CD4-positive, alpha-beta T cell treated with Interleukin-2 at 100 ng/mL for 4 hours (primary cell): ENCODE measurements around the gene KLC3.
"Not testable (repeated sequence)": the region's sequence is repeated elsewhere in the genome, so short reads cannot be mapped to it uniquely, and the experiment has no call there.

ENCODE experiments used
- DNase-seq: peaks from one replicate; pipeline ENCODE4 v3.0.0-alpha.2; 2020; ENCODE audit warnings: low spot score

The KLC3 gene

DNA sequence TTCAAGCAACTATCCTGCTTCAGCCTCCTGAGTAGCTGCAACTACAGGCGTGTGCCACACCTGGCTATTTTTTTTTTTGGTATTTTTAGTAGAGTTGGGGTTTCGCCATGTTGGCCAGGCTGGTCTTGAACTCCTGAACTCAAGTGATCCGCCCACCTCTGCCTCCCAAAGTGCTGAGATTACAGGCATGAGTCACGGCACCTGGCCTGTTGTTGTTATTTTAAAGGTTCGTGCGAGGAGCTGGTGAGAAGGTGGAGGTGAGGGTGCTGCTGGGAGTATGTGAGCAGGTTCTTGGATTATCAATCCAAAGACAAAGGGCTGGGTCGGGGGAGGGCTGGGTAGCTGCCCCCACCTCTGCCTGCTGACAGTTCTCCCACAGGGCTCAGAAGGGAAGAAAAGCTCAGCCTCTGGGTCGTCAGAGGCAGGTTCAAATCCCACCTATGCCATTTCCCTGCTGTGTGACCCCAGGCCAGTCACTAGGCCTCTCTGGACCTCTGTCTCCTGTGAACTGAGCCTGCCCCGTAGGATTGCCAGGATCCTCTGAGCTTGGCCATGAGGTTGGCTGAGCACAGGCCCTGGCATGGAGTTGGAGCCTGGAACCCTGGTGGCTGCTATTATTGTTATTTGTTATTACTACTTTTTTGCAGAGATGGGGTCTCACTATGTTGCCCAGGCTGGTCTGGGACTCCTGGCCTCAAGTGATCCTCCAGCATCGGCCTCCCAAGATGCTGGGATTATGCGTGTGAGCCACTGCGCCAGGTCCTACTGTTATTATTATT is 19.4 kb upstream of the KLC3 start:
- DNase-seq, result no peak

DNA sequence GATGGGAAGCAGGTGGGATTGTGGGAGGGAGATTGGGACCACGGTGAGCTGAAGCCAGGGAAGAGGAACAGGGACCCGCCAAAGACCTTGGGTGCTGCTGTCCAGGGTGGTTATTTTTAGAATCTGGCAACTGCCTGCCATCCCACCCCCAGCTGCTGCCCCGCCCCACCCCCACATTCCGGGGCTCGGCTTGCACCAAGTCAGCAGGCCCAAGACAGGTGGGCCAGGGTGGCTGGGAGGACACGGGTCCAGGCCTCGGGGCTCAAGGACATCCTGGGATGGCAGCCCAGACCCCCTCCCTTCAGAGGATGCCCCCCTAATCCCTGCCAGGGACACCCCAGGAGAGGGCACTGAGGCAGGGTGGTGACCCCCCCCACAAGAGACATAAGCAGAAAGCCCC is 18.7 kb upstream of the KLC3 start:
- DNase-seq, result no peak

DNA sequence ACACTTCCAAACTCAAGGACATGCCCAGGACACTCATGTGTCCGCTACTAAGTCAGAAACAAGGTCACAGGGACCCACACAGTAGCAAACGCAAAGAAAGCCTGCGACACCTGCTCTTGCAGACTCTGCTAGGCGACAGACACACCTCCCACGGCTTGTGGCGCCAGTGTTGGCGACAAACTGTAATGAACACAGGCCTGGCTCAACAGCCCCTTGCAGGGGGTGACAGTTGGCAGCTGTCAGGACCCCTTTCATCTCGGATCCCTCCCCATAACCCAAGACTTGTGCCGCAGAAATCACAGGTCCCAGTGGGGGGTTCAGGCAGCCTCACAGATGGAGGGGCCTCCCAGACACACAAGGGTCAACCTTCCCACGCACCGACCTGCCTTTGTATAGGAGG is 18.2 kb upstream of the KLC3 start:
- DNase-seq, result no peak

DNA sequence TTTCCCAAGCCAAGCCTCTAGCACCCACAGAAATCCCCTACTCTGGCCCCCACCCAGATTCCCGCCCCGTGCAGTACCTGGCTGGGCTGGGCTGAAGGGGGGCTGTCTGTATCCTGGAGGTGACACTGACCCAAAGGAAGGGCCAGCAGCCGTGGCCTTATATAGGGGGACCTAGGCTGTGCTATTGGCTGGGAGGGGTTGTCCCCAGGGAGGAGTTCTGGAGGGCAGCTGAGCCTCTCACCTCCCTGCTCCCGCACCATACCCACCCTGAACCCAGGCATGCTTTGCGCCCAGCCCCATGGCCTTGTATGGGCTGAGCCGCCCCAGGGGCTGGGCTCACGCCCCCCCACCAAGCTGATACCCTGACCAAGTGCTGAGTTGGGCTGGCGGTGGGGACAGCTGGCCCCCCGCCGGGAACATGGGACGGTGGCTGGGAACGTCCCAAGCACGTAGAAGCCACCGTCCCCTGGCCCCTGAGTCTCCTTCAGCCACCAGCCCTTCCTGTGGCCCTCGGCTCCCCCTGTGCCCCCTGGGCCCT is 17.7 kb upstream of the KLC3 start, which contains the start of gene CKM:
CKM (minus strand) TSS at position 132 of the 538 bp plus-strand sequence. CDS start 3,162 bp downstream, outside the sequence.
- no peak for DNase-seq

DNA sequence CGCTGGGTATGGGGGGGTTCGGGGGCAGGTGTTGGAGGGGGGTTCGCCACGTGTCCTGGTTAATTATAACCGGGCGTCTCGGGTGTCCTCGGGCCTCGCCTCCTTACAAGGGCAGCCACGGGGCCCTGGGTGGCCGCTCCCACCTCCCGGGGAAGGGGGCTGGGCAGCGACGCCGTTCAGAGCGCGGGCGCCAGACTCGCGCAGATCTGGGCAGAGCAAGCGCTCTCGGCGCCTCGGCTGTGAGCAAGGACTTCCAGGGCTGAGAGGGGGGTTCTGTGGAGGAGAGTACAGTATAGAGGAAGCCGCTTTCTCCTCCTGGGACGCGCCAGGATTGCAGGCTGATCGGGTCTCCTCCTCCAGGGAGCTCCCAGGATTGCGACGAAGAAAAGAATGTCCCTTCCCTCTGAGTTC is 16.9 kb upstream of the KLC3 start:
- DNase-seq, result no peak

DNA sequence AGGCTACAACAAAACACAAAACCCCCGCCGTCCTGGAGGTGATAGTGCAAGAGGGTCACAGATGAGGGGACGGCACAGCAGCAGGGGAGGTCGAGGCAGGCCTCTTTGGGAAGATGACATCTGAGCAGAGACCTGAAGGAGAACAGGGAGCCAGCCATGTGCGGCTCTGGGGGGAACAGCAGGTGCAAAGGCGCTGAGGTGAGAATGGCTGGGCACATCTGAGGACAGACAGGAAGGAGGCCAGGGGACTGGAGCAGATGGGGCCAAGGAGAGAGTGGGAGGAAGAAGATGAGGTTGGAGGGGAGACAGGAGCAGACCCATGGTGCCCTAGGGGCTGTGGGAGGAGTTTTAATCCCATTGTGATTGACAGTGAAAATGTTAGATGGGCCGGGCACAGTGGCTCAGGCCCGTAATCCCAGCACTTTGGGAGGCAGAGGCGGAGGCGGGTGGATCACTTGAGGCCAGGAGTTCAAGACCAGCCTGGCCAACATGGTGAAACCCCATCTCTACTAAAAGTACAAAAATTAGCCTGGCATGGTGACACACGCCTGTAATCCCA is 16.1 kb upstream of the KLC3 start:
- DNase-seq, result no peak

DNA sequence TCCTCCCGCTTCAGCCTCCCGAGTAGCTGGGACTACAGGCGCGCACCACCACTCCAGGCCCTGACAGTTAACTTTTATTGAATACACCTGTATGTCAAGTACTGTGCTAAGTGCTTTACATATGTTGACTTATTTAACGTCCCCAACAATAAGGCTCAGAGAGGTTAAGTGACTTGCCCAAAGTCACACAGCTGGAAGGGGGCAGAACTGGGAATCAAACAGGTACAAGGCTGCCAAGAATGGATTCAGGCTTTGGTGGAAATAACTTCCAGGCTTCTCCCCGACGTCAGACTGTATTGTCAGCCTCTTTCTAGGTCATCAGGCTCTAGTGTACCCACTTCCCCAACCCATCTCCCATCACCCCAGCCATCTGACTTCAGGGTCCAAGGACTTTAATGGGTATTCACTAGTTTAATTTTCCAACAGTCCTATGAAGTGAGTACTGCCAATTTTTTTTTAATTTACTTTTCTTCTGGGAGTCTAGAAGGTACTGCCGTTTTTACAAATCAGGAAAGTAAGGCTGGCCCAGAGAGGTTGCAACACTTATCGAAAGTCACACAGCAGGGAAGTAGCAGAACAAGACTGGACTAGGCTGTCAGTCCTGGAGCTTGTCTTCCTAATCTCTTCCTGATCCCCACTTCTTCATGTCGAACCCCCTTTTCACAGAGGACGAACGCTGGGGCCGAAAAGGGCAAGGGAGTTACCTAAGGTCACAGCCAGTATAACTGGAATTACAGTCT is 13.0 kb upstream of the KLC3 start:
- no peak for DNase-seq

DNA sequence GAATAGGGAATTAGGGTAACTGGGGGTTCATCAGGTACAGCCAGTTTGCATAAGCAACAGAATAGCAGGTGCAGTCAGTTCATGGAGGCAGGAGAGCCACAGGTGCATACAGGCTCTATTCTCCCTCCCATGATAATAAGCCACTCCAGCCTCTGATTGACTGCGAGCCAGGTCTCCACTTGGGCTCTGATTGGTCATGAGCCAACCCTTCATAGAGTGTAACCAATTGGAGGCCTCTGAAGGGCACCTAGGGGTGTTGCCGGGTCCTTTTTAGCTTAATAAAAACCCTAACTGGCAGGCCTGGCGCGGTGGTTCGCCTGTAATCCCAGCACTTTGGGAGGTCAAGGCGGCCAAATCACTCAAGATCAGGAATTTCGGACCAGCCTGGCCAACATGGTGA is 9.1 kb upstream of the KLC3 start:
- DNase-seq, result no peak

DNA sequence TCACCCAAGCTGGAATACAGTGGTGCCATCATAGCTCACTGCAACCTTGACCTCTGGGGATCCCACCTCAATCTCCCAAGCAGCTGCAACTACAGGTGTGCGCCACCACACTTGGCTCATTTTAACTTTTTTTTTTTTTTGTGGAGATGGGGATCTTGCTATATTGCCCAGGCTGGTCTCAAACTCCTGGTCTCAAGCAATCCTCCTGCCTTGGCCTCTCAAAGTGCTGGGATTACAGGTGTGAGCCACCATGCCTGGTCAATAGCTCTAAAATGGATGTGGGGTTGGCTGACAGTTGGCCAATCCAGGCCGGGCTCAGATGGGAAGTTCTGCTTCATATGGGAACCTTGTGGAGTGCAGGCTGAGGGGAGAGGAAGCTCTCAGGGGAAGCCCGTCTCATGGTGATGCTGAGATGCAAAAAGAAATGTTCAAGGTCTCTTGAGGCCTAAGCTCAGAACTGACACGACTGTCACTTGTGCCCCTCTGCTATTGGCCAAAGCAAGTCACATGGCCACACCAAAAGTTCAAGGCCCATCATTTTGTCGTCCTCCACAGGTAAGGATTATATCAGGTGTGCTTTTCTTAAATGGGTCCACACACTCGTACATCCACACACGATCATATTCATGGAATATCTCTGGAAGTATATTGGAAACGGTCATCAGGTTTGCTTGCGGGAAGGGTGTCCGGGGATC is 6.8 kb upstream of the KLC3 start:
- DNase-seq, result no peak

DNA sequence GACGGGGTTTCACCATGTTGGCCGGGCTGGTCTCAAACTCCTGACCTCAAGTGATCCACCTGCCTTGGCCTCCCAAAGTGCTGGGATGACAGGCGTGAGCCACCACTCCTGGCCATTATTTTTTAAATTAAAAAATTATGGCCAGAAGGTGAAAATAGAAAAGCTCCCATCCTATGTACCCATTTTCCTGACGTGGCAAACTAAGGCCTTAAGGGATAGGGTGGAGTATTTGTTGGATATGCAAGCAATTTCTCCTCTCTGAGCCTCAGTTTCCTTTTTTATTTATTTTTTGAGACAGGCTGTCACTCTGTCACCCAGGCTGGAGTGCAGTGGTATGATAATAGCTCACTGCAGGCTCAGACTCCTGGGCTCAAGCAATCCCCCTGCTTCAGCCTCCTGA is 5.7 kb upstream of the KLC3 start:
- DNase-seq, result not testable (repeated sequence)

DNA sequence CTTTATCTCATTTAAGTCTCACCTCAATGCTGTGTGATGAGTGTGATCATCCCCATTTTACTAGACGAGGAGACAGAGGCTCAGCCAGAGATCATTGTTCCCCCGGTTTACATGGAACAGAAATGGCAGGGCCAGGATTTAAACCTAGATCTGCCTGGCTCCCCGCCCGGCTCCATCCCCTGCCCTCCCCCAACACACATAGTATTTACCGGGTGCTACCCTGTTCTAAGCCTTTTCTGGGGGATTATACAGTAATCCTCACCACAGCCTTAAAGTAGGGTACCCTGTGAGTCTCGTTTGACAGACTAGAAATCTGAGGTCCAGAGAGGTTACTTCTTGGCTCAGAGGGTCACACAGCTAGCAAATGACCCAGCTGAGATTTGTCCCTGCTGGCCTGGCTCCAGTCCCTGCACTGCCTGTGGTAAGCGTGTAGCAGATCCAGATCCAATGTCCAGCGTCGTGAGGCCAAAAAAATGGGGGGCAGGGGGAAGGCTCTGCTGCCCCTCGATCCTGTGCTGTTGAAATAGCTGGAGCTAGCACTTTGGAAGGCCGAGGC is 3.8 kb upstream of the KLC3 start:
- no peak for DNase-seq

DNA sequence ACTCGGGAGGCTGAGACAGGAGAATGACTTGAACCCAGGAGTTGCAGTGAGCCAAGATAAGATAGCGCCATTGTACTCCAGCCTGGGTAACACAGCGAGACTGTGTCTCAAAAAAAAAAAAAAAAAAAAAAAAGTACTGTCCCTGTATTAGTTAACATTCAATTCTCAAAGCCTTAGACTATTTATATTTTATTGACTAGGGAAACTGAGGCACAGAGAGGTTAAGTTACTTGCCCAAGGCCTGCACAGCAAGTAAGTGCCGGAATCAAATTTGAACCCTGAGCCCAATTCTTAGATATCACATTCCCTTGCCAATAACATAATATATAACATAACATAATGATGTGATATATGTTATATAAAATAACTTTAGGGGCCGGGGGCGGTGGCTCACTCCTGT is 921 bp upstream of the KLC3 start:
- DNase-seq, result no peak

DNA sequence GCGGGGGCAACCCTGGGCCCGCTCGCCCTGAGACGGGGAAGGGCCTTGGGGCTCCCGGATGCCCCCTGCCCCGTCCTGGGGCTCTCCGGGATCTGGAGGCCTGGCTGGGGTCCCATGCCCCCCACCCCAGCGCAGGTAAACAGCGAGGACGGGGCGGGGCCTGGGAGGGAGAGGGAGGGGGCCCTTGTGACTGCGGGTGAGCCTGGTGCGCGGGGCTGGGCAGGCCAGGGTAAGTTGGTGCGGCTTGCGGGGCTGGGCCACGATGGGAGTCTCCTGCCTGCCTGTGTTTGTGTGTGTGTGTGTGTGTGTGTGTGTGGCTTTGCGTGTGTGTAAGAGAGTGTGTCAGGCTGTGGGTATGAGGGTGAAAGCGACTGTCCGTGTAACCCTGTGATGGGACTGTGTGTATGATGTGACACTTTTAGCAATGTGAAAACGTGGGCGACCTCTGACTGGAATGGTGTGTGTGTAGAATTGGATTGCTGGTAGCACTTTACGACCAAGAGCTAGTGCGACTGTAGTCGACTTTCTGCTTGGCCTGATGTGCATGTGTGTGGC is 426 bp downstream of the KLC3 start:
- no peak for DNase-seq

DNA sequence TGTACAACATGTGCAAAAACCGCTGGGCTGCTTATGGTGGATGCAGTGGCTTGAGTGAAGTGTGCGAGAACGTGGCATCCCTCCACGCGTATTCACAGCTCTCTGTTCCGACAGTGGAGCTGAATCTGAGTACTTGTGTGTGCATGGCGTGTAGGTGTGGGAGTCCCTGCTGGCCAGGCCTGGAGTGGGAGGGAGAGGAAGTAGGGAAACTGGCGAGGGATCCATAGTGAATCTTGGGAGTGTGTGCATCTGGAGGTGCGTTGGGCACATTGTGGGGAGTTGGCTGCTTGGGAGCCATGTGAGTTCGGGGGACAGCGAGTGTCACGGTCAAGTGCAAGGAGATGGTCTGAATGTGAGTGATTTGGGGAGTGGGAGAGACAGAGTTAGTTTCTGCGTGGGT is 2.4 kb downstream of the KLC3 start:
- no peak for DNase-seq

DNA sequence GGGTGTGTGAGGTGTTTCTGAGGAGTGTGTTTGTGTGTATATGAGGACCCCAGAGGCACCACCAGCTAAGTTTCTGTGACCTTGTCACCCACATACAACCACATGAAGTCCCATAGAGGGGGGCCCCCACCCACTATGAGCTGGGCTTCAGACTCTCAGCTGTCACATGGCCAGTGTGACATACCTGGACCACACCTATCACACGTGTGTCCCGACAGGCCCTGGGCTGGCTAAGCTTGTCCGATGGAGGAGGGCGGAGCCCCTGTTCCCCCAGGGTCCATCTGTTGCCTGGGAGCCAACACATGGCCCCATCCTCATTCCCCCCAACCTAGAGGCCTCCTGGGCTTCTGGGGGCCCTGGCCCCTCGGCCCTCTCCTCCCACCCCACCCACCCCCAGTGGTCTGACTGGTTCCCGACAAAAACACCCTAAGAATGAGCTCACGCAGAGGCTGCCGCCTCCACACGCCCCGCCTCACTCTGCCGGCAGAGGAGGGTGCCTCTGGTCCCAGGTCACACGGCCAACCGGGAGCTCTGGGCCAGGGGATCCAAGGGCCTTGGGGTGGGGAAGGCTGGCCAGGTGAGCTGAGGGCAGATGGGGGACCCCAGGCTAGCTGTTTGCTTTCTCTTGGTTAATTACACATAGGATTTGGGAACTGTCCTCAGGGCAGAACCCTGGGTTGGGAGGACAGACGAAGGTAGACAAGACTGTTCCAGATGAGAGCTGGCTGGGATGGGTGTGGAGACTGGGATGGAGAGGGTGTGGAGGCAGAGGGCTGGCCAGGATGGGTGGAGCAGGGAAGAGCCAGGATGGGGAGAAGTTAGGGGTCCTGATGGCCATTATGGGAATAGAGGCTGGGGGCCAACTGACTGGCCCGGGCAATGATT is 4.3 kb downstream of the KLC3 start:
- DNase-seq, result no peak

DNA sequence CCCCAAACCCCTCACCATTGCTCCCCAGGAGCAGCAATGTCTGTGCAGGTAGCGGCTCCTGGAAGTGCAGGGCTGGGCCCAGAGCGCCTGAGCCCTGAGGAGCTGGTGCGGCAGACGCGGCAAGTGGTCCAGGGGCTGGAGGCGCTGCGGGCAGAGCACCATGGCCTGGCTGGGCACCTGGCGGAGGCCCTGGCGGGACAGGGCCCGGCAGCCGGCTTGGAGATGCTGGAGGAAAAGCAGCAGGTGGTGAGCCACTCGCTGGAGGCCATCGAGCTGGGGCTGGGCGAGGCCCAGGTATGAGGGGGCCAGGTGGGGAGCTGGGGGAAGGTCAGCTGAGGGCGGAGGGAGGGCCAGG is 4.9 kb downstream of the KLC3 start:
- no peak for DNase-seq

DNA sequence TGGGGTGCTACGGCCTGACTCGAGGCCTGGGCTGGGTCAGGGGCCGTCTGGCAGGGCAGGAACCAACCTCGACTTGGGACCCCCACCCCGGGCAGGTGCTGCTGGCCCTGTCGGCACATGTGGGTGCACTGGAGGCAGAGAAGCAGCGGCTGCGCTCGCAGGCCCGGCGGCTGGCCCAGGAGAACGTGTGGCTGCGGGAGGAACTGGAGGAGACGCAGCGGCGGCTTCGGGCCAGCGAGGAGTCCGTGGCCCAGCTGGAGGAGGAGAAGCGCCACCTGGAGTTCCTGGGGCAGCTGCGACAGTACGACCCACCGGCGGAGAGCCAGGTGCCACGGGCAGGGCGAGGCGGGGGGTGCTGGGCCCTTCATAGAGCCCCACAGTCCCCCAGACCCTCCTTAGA is 5.9 kb downstream of the KLC3 start:
- DNase-seq, result no peak

DNA sequence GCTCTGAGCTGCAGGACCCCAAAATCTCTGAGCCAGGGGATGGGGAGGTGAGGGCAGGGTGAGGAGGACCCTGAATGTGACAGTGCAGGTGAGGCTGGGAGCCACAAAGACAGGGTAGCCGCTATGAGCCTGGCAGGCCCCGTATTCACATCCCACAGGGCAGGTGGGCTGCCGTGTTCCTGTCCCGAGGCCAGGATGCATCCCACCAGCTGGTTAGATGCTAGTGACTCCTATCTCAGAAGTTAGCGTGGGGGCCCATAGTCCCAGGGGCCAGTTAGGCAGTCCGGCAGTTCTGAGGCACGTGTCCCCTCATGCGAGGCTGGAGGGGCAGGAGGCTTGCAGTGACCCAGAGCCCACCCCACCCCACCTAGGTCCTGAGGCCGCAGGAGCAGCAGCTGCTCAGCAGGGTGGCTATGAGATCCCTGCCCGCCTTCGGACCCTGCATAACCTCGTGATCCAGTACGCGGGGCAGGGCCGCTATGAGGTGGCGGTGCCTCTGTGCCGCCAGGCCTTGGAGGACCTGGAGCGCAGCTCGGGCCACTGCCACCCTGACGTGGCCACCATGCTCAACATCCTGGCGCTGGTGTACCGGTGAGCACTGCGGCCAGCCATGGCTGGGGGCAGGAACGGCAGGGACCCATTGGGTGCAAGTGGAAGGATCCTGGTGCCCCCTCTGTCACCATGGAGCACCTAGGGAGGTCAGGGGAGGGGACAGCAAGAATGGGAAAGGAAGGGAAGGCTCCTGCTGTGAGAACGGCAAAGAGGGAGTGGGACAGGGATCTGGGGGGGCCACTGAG is 7.2 kb downstream of the KLC3 start:
- DNase-seq, result no peak

DNA sequence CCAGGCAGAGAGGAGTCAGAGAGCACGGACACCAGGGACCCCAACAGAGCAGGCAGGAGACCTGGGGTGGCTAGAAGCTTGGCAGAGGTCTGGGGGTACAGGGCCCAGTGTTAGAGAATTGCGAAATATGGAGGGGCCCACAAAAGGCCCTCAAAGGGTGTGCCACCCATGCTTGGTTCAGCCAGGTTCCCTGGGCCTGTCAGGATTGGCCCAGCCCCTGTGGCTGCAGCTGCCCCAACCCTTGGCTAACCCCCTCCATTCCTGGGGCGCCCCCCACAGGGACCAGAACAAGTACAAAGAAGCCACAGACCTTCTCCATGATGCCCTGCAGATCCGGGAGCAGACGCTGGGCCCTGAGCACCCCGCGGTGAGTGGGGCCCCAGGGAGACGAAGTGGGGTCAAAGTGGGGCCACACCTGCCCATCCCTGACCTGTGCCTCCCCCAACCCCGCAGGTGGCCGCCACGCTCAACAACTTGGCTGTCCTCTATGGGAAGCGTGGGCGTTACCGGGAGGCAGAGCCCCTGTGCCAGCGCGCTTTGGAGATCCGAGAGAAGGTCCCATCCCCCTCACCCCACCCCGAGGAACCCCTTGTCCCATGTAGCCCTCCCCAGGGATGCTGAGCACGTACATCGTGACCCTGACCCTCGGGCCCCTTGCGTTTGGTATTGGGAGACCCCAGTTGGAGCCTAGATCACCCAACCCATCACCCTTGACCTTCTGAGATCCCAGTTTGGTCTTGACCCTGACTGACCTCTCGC is 8.0 kb downstream of the KLC3 start:
- DNase-seq, result no peak

DNA sequence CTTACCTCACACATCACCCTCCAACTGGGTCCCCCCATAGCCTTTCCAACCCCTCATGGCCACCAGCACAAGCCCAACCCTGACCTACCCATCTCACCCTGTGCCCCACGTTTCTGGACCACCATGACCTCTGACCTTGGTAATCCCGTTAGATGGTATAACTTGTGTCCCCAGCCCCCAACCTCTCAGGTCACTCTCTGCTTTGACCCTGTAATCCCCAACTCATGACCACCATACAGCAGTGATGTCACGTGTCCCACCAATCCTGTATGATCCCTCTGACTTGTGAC is 8.5 kb downstream of the KLC3 start:
- DNase-seq, result no peak
